Stimulated activated CD4-positive, alpha-beta T cell treated with anti-CD3 and anti-CD28 coated beads, TNF-alpha, amount 100 ng/mL, for 4 hours (primary cell): Measurements from ENCODE around the gene ADAMTS12.

Experiments
- DNase-seq, 3 experiments: peaks; one replicate each; pipeline ENCODE4 v3.0.0-alpha.2; 2020; ENCODE audit warnings: low read depth in 3 of 3

ADAMTS12 gene

GRCh38 chr5:33650911-33651310 is 240.9 kb downstream of the ADAMTS12 start:
- no peak for DNase-seq

DNA sequence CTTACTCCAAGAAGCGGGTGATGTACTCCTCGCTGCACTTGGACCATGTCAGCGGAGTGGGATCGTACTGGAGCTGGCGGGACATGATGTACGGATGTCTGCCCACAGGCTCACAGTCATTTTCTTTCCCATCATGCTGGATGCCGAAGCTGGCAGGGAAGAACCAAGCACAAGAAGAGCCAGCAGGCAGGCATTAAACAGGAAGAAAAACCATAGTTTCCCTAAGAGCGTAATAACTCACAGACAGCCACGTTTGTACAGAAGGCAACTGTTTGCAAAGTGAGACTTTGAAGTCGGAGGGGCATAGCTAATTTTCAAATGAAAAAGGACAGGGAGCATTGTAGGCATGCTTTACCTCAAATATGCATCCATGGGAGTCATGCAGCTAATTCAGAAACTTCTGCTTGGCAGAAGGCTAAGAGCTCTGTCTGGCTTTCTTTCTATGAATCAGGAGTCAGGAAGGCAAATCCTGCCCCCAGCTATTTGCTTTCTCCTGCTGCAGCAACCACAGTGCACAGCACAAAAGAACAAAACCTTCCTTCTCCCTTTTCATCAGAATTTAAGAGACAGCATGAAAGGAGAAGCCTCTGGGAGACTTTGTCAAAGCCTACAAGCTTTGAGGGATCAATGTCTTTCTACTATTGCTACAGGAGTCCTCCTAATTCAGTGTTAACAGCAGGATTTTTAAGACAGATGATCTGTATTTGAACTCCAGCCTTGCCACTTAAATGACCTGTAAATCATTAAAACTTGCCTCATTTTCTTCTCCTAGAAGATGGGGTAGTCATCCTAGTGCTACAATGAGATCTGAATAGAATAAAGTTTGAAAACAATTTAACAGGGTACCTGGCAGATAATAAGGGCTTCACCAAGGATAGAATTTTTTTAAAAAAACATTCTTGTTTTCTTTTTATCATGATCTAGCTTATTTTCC is 242.0 kb downstream of the ADAMTS12 start:
- DNase-seq: no peak

GRCh38 chr5:33641744-33642505 is 249.9 kb downstream of the ADAMTS12 start:
- no peak for DNase-seq

GRCh38 chr5:33639474-33639873 is 252.3 kb downstream of the ADAMTS12 start:
- DNase-seq: no peak

- no peak for DNase-seq
Observed at GRCh38 chr5:33637011-33637410, 254.8 kb downstream of the ADAMTS12 start.

DNA sequence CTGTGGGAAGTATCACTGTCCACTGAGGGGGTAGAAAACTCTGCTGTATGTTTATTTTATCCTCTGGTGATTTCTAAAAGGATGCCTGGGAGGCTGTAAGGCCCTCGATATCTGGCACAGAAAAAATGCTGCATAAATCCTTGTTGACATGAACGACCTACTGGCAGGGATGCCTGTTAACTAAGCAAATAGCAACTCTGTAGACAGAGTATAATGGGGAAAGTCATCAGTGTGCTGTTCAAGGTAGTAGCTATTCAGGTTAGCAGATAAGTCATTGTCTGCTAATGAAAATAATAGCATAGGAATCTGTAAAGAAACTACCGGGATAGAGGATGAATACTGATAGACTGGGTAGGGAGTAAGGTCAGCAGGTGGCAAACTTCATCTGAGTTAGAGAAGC is 256.2 kb downstream of the ADAMTS12 start:
- DNase-seq: no peak

DNA sequence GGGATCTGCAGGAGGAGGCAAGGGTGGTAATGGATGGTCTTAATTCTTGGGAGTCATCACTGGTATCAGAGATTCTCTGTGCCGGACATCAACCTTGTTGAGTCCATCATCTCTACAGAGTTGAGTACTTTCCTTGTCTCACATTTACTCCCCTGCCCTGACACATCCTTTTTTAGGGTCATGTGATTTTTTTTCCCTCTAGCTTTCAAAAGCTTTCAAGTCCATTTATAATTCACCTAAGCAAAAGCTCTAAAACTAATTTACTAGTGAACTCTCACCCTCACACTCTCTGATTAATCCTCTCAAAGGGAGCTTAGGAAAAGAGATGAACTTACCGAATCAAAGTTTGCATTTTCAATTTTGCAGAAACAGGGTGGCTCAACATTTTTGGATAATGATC is 258.1 kb downstream of the ADAMTS12 start:
- no peak for DNase-seq

DNA sequence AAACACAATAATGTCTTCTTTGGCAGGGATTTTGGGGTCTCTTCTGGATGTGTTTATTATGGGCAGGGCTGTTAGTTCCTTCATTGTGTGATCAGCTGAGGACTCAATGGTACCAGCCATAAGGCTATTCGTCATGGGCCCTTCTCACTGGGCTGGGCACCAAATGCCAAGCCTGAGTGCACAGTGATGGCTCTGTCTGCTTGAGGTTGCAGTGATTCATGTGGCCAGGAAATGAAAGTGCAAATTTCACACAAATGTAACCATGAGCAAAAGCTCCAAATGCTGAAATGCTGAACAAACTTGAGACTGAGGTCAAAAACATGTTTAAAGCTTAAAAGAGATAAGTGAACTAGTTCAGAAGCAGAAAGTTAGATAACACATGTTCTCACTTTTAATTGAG is 260.0 kb downstream of the ADAMTS12 start:
- DNase-seq: no peak

- DNase-seq: no peak
Observed at GRCh38 chr5:33631139-33631538, 260.7 kb downstream of the ADAMTS12 start.

- DNase-seq: no peak
Observed at GRCh38 chr5:33629999-33630398, 261.8 kb downstream of the ADAMTS12 start.

- no peak for DNase-seq
Observed at GRCh38 chr5:33628796-33629195, 263.0 kb downstream of the ADAMTS12 start.

DNA sequence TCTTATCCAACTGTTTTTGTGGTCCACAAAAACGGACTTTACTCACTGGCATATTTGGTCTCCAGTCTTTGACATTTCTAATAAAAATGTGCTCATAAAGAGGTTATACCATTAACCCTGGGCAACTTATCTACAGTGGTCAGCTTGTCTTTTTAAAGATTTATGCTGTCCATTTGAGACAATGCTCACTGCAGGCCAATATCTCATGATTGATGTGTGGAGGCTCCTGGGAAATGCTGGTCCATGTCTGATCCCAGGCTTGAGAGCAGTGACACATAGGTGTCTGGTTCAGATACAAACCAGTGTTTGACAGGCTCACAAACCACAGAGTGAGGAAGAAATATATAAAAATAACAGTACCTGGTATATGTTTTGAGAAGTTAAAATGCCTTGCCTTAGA is 270.3 kb downstream of the ADAMTS12 start:
- no peak for DNase-seq

DNA sequence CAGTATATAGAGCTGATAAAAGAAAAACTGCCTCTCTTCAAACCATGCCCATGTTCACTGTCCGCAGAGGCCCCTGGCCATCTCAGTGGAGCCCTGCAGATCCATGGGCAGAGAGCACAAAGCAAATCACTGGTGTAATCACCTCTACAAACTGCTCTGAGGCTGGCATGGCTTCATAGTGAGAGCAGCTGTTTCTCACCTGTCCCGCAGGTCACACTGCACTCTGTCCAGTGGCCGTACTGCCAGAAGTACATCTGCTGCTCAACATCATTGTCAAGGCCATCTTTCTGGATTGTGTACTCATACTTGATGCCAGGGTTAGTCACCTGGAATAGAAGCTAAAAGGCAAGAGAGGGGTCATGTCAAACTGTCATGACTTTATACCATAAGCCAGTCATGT is 277.8 kb downstream of the ADAMTS12 start:
- DNase-seq: no peak

DNA sequence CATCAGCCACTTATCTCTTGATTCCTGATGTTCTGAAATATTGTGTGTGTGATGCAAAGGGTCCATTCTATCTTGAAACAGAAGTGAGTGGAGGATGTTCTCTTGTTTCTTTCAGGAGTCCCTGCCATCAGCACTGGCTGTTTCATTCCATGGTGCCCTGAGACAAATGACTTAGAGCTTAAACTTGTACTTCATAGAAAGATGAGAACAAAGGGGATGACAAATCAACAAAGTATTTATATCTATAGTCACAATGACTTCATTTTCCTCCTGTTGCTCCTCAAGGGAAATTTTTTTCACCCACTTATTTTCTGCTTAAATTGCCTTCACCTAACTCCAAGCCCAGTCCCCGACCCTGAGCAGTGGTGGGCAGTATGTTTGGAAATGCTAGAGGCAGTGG is 279.4 kb downstream of the ADAMTS12 start:
- DNase-seq: no peak

GRCh38 chr5:33611877-33612276 is 279.9 kb downstream of the ADAMTS12 start:
- DNase-seq: no peak

DNA sequence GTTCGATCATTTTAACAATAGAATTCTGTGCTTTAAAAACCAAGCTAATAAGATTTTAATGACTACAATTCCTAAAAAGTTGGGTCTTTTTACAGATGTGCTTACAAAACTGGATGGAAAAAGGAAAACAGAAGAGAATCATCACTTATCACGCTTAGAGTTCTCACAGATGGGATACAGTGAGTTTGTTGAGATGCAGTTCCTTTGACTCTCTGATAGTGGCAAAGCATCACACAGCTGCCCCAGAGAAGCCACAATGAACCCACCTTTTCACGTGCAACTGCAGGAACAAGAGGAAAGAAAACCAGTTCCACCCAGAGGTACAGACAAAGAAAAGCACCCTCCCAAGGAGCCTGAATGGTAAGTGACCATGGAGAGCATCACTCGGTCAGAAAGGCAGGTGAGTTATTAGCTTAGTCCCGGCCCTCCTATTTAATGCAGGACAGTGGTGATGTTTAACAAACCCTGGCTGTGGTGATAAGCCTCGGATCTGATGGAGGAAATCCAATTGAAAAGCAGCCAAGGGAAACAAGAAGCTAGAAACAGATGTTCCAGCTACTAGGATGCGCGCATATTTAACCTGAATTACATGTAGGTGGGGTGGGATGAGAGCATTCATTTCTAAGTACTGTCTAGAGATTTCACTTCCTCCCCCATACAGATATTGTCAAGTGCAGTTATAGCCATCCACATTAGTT is 283.3 kb downstream of the ADAMTS12 start:
- no peak for DNase-seq

DNA sequence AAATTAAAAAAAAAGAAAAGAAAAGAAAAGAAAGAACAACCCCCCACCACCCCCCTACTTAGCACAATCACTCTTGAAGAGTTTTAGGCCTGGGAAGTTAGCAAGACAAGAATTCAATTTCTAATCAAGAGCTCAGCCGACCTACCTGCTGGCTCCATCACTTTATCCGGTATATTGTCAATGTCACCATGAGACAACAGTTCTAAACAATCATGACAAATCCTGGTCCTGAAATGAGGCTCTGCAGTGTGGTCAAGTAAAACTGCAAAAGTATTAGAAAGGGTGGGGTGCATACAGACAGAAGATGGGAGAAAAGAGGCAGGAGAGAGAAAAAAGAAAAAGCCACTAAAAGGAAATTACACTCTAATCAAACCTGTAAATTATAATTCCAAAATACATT is 287.3 kb downstream of the ADAMTS12 start:
- no peak for DNase-seq

DNA sequence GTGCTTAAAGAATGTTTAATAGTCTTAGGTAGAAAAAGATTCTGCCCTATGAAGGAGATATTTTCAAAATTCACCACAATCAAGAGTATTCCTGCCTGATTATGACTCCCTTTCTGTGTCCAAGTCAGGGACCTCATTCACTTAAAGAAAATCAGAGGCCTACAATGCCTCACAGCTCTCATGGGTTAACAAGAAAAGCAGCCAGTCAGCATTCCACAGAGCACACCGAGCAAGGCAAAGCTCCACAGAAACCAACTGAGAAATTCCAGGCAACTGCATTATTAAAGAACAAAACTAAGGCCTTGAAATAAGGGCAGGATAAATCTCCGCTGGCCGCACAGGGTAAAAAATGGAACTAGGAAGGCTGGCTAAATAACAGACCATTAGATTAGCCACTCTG is 289.9 kb downstream of the ADAMTS12 start:
- no peak for DNase-seq

- DNase-seq: no peak
Observed at GRCh38 chr5:33595303-33595702, 296.5 kb downstream of the ADAMTS12 start.

DNA sequence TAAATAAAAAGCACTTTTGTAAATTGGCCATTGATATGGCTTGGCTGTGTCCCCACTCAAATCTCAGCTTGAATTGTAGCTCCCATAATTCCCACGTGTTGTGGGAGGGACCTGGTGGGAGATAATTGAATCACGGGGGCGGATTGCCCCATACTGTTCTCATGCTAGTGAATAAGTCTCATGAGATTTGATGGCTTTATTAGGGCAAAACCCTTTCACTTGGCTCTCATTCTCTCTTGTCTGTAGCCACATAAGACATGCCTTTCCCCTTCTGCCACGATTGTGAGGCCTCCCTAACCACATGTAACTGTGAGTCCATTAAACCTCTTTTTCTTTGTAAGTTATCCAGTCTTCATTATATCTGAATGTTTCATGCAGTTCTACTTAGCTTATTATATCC is 297.8 kb downstream of the ADAMTS12 start:
- no peak for DNase-seq

DNA sequence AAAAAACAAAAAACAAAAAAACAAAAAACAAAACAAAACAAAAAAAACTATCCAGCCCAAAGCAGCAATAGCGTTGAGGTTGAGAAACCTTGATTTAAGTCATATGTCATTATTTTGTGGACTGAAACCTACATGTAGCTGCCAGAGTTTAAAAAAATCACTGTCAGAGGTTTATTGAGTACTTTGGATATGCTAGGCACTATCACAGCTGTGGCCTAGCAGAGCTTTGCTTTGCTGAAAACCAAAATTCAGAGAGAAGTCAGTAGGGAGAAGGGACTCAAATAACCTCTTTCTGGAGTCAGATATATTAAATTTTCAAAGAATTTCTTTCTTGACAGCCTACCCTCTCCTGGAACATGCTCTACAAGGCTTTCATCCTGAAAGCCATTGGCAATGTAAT is 299.5 kb downstream of the ADAMTS12 start:
- DNase-seq: no peak

- peak in 1 of 3 experiments; percentile 2 for DNase-seq
Observed at GRCh38 chr5:33588654-33589372, 303.0 kb downstream of the ADAMTS12 start.
